PC-3 (cell line): ENCODE data around the gene CRTAC1.

Source experiments
- EZH2 ChIP-seq: fragments of 300-600 bp; sonication (generic); IDR thresholded peaks from one replicate; pipeline ENCODE4 v1.6.1; 2017; ENCODE audit warnings: antibody characterized with exemption, mild to moderate bottlenecking, low read length; ENCODE audit not compliant: unreplicated experiment
- EZH2phosphoT487 ChIP-seq: fragments of 300-600 bp; sonication (generic); IDR thresholded peaks from 2 replicates; pipeline ENCODE4 v1.6.1; 2018; ENCODE audit warnings: mild to moderate bottlenecking, antibody characterized with exemption, low read length, borderline replicate concordance
- TF ChIP-seq, protein P1 (sequence below): fragments of 300-600 bp; sonication (generic); conservative IDR thresholded peaks from 2 replicates; pipeline ENCODE4 v1.5.1; 2017; ENCODE audit warnings: antibody characterized with exemption, low read depth, mild to moderate bottlenecking, low read length

DNA sequence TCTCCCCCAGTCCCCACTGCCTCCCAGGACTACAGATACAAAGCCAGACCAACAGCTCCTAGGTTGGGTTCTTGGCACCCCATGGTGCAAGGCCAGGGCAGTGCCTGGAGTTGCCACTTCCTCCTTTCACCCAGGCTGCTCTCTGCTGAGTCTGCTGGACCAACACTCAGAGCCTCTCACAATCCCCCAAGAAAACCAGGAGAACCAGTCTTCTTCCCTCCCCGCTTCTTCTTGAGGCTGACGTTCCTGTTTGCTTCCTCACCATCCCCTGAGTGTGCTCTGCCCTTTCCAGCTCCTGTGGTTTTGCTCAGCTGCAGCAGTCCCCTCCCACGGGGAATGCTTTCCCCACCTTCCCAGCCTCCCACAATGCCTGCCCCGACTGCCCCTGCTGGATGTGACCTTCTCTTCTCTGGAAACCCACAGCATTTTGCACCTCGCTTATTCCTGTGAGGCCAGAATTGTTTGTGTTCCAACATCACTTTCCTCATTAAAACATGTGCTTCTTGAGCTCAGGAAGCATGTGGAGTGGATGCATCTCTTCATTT lies 90.9 kb downstream of the CRTAC1 start:
- no peak for TF ChIP-seq EZH2phosphoT487
- TF ChIP-seq, protein P1, sequence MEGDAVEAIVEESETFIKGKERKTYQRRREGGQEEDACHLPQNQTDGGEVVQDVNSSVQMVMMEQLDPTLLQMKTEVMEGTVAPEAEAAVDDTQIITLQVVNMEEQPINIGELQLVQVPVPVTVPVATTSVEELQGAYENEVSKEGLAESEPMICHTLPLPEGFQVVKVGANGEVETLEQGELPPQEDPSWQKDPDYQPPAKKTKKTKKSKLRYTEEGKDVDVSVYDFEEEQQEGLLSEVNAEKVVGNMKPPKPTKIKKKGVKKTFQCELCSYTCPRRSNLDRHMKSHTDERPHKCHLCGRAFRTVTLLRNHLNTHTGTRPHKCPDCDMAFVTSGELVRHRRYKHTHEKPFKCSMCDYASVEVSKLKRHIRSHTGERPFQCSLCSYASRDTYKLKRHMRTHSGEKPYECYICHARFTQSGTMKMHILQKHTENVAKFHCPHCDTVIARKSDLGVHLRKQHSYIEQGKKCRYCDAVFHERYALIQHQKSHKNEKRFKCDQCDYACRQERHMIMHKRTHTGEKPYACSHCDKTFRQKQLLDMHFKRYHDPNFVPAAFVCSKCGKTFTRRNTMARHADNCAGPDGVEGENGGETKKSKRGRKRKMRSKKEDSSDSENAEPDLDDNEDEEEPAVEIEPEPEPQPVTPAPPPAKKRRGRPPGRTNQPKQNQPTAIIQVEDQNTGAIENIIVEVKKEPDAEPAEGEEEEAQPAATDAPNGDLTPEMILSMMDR, result no peak
- TF ChIP-seq EZH2, result no peak
